GM12891 (cell line): ENCODE results near the gene SPG11.

Experiments used
- POLR2A ChIP-seq: IDR thresholded peaks from 2 replicates; pipeline ENCODE4 v1.6.1; 2011; ENCODE audit warnings: low read depth, low read length, control low read depth
- POLR2AphosphoS5 ChIP-seq: IDR thresholded peaks from 2 replicates; pipeline ENCODE4 v1.6.1; 2011; ENCODE audit warnings: low read depth, low read length, control low read depth
- TAF1 ChIP-seq: IDR thresholded peaks from 2 replicates; pipeline ENCODE4 v1.6.1; 2011; ENCODE audit warnings: low read depth, low read length, control low read depth

GRCh38 chr15:44676676-44677075 lies 13.2 kb upstream of the SPG11 start:
- TF ChIP-seq POLR2AphosphoS5 = no peak
- no peak for TF ChIP-seq POLR2A
- no peak for TF ChIP-seq TAF1
